HG03060 (cell line): ENCODE measurements around the gene AP1S1.
"Not testable (repeated sequence)": the region's sequence is repeated elsewhere in the genome, so short reads cannot be mapped to it uniquely, and the experiment has no call there.

Experiments
- ATAC-seq: cut with Tn5 transposase; IDR thresholded peaks from one replicate; pipeline ENCODE4 v1.9.1; 2021; ENCODE audit warnings: low read depth, moderate number of reproducible peaks; ENCODE audit not compliant: unreplicated experiment

The AP1S1 gene

DNA sequence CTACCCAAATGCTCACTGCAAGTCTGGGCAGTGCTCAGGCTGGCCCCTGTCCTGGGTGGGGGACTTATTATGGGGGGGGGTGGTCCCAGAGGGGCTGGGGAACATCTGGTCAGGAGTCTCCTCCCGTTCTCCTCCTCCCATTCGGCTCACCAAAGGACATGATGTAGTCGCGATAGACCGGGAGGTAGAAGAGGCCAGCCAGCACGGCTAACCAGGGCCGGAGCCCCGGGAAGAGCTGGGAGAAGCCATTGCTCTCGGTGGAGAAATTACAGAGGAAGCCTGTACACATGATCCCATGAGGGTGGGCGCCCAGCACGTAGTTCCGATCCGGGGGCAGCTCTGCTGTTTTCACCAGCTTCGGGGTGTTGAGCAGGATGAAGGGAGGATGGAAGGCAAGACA lies 44.2 kb downstream of the AP1S1 start:
- no peak for ATAC-seq

DNA sequence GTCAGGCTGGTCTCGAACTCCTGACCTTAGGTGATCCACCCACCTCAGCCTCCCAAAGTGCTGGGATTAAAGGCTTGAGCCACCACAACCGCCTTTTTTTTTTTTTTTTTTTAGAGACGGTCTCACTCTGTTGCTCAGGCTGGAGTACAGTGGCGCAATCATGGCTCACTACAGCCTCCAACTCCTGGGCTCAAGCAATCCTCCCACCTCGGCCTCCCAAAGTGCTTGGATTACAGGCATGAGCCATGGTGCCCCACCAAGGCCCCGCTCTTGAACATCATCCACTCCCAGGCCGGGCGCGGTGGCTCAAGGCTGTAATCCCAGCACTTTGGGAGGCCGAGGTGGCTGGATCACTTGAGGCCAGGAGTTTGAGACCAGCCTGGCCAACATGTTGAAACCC lies 45.2 kb downstream of the AP1S1 start:
- ATAC-seq, result not testable (repeated sequence)

DNA sequence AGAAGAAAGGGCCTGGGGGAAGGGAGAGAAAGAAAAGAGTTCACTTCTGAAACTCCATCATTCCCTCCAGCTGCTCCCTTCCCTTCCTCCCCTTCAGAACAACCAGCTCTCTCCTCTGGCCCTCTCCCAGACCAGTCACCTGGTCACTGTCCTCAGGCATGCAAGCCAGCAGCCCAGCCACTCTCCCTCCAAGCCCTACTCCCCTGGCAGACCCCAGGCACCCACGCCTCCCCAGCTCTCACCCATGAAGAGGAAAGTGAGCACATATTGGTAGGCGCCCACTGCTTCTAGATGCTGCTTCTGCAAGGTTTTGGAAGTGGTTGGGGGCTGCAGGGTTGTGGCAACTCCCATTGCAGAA lies 46.2 kb downstream of the AP1S1 start:
- no peak for ATAC-seq

DNA sequence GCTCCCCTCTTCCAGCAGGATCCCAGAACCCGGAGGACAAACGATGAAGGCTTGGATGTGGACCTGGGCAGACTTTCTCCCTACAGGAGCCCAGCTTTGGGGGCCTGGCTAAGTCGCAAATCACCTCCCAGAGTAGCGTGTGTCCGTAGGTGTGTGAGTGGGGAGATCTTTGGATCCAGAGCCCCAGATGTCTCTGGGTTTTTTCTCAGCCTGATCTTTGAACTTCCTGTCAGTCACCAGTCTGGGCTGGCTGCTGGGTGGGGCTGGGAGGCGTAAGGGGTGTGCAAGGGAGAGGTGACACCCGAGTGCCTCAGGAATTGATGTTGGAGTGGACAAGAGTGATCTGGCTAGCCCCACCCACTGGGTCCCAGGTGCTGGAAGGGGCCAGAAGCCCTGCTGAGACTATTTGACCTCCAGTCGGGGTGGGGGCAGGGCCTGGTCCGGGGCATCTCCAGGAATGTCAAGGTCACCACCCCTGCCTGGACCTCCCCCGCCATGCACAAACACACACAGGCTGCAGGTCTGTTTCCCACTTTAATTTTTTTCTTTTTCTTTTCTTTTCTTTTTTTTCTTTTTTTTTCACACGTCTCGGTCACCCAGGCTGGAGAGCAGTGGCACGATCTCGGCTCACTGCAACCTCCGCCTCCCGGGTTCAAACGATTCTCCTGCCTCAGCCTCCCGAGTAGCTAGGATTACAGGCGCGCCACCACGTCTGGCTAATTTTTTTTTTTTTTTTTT lies 46.8 kb downstream of the AP1S1 start, which contains the start of gene MOGAT3:
Gene MOGAT3 (minus strand): TSS at position 175 of the 738 bp plus-strand sequence. CDS start 182 bp downstream, outside the sequence.
- no peak for ATAC-seq

DNA sequence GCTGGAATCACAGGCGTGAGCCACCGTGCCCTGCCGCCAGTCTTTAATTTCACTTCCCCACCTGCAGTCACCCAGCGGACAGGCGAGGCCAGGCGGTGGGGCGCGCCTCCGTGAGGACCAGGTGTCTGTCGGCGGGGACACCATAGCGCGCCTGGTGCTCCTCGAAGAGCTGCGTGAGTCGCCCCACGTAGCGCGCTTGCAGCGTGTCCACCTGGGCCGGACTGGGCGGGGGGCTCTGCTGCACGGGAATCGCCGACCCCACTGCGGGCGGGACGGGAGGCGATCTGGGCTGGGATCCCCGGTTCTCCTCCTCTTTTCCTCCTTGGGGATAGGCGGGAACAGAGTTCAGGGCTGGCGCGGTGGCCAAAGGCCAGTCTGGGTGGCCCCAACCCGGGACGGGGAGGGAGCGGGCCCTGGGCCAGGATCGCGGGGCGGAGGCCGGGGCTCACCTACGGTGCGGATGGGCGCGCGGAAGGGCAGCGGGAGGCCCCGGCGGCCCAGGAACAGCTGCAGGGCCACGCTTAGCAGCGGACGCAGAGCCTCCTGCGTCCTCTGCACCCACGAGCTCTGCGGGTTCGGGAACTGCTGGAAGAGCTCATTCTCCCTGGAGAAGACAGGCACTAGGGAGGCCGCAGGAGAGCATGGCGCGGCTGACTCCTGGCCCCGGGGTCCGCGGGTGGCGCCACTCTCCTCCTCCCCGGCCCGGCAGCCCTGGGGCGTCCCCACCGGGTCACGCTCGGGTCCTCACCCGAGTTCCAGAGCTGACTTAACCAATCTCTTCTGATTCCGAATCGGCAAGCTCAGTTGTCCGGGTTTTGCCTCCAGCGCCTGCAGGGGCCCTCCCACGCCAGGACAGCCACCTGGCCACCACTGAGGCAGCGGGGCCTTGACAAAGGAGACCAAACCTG lies 47.7 kb downstream of the AP1S1 start:
- no peak for ATAC-seq

DNA sequence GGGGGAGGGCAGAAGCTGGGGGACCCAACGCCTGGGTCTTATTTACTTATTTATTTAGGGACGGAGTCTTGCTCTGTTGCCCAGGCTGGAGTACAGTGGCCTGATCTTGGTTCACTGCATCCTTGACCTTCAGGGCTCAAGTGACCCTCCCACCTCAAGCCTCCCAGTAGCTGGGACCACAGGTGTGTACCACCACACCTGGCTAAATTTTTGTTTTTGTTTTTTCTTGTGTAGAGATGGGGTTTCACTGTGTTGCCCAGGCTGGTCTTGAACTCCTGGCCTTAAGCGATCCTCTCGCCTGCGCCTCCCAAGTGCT lies 48.3 kb downstream of the AP1S1 start:
- no peak for ATAC-seq

DNA sequence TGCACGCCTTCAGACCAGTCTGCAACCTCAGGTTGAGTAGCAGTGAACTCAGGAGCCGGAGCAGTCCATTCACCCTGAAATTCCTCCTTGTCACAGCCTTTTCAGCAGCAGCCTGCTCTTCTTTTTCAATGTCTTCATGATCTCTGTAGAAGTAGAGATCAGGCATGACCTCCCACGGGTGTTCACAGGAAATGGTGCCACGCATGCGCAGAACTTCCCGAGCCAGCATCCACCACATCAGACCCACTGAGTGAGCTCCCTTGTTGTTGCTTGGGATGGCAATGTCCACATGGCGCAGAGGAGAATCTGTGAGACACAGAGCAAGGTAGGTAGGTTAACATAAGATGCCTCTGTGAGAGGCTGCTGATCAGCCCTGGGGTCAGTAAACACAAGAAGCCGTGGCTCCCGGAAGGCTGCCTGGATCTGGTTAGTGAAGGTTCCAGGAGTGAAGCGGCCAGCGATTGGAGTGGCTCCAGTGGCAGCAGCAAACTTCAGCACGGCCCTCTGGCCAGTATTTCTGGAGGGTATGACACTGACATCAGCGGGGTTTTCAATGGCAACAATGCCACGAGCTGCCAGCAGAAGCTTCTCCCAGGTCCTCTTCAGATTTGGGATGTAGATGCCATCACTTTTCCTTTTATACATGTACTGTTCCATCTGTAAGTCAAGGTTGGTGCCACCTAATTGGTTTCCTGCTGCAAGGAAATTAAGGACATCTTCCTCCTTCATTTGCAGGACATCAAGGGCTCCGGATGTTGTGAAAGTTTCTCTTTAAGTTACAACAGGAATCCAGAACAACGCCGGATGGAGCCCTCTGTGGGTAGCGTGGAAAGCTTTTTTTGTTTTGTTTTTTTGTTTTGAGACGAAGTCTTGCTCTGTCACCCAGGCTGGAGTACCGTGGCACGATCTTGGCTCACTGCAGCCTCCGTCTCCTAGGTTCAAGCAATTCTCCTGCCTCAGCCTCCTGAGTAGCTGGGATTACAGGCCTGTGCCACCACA lies 49.8 kb downstream of the AP1S1 start:
- ATAC-seq, result not testable (repeated sequence)

DNA sequence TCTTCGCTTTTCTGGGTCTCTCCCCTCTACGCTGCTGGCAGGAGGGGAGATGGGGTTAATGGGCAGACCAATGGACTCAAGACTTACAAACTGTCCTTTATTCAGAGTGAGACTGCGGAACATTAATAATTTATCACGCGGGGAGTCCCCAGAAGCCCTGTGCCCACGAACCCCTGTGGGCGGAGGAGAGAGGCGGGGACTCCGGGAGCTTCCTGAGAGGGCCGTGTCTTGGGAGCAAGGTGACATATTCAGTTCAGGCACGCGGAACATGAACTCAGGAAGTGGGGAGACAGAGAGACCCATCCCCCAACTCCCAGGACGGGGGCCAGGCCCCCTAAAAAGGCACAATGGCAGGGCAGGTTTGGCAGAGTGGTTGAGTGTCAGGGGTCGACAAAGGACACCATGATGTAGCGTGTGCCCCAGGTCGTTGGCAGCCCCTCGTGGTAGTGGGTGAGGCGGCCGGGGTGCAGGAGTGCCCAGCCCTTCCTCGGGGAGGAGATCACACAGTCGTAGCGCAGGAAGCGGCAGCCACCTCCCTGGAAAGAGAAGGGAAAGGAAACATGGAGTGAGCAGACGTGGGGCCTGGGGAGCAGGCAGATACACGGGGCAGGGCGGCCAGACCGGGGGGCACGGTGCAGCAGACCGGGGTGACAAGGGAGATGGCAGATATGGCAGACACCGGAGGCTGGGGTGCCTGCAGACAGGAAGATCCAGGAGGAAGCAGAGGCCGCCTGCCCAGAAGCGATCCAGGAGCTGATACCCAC lies 51.8 kb downstream of the AP1S1 start:
- ATAC-seq, result no peak

DNA sequence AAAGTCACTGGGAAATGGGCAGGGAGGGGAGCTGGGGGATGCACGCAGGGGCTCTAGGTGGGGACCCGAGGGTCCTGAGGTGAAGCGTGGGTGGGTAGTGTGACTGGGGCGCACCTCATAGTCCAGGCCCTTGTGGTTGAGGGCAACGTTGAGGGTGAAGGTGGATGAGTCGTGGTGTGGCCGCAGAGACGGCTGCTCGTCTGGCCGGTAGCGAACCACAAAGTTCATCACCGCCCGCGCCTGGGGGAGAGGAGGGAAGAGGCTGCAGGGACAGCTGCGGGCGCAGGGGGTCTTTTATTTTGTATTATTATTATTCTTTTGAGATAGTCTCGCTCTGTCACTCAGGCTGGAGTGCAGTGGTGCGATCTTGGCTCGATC lies 52.4 kb downstream of the AP1S1 start:
- no peak for ATAC-seq

DNA sequence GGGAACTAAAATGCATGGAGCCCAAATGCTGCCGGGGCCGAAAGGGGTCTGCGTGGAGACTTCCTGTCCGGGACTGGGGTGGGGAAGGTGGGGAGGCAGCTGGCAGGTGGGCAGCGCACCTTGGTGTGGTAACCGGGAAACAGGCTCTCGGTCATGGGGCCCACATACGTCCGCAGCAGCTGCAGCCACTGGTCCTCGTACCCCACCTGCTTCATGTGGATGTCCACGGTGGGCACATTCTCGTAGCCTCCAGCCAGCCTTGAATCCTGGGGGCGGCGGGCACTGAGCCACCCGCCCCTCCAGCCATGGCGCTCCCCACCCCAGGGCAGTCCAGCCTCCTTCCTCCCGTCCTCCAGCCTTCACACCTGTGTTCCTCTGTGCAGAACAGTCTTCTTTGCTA lies 53.2 kb downstream of the AP1S1 start:
- no peak for ATAC-seq

DNA sequence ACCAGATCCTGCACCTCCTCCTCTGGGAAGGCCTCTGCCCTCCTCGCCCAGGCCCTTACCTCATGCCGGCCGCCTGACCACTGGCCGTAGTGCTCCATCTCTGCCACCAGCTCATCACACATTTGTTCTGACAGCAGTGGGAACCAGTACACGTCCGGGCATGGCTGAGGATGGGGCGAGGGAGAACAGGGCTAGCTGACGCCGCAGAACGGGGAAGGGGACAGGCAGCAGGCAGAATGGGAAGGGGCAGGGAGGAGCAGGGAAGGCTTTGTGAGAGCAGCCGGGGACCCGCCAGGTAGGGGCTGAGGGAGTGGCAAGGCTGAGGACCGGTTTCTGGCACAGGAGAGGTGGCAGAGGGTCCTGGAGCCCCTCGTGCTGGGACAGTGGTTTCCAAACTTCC lies 54.5 kb downstream of the AP1S1 start:
- ATAC-seq, result no peak

DNA sequence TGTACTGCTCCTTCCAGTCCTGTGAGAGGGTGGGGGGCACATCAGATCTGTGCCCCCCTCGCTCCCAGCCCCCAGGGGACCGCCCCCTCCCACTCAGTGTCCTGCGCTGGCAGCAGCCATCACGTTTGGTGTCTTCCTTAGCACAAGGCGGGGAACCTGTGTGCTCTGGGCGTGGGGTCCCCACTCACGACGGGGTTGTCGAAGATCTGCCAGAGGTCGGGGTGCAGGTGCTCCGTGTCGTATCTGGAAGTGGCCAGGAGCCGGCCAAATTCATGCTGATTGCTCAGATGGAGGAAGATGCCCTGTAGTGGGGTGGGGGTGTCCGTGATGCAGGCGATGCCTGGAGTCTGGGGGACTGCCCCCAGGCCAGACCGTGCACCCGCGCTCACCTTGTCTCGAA lies 55.9 kb downstream of the AP1S1 start:
- no peak for ATAC-seq
